GM12801 (cell line): Measurements from ENCODE around the gene FAM177B.

Source experiments
- CTCF ChIP-seq: IDR thresholded peaks from one replicate; pipeline ENCODE4 v1.5.1; 2011; ENCODE audit warnings: control low read depth; ENCODE audit not compliant: insufficient read length; ENCODE audit errors: extremely low read depth

FAM177B gene

GRCh38 chr1:222728746-222729145 is 8.3 kb upstream of the FAM177B start:
- TF ChIP-seq CTCF, result no peak

DNA sequence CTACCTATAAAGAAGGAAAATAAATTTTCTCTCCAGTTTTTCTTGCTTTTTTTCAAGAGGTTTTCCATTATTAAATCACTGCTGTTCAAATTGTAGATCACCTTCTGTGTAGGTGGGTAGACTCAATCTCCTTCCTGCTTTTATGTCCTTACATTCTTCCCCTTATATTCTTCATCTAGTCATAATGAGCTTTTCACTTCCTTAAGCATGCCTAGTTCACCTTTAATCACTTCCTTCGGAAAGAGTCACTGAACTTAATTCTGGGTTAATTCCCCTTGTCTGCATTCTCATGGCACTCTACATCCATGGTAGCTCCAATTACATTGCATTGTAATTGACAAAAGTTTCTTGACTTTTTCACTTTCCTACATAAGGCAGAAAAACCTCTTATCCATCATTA is 6.1 kb upstream of the FAM177B start:
- TF ChIP-seq CTCF, result no peak

GRCh38 chr1:222732216-222733159 is 4.5 kb upstream of the FAM177B start:
- no peak for TF ChIP-seq CTCF

GRCh38 chr1:222734740-222735139 is 2.3 kb upstream of the FAM177B start:
- no peak for TF ChIP-seq CTCF

GRCh38 chr1:222736470-222736869 is 532 bp upstream of the FAM177B start:
- TF ChIP-seq CTCF, result no peak

DNA sequence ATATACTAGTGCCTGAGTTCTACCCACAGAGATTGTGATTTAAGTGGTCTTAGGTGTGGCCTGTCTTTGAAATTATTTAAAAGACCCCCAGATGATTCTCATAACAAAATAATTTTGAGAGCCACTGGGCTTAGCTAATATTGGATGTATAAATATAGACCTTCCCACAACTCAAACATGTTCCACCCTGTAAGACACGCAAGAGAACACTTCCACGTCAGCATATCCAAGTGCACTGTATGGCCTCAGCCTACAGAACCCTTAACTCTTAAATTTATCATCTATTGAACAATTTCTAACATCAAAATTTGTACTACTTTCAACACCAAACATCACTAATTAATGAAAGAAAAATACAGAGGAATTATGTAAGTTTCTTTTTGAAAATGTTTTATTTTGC is 2.5 kb downstream of the FAM177B start:
- TF ChIP-seq CTCF, result no peak

GRCh38 chr1:222739929-222740328 is 2.9 kb downstream of the FAM177B start:
- TF ChIP-seq CTCF, result no peak
